GM12891 (cell line): ENCODE measurements around the gene TMEM231.
A peak's percentile ranks its signal among the peaks of the same experiment; 100 is the strongest.
"Not testable (repeated sequence)": the region's sequence is repeated elsewhere in the genome, so short reads cannot be mapped to it uniquely, and the experiment has no call there.

Experiments used
- DNase-seq: peaks from one replicate; pipeline ENCODE4 v3.0.0; 2011; ENCODE audit warnings: low spot score; ENCODE audit not compliant: insufficient read length
- FAIRE-seq: peaks from 2 replicates; lab custom pipeline; 2011; peaks lifted over from hg19 to GRCh38; lab: Jason Lieb, UNC
- PAX5 ChIP-seq: IDR thresholded peaks from 2 replicates; pipeline ENCODE4 v1.6.1; 2011; ENCODE audit warnings: low read length, moderate library complexity, mild to moderate bottlenecking; ENCODE audit not compliant: insufficient read depth, severe bottlenecking
- POLR2A ChIP-seq: IDR thresholded peaks from 2 replicates; pipeline ENCODE4 v1.6.1; 2011; ENCODE audit warnings: low read depth, low read length, control low read depth
- POLR2AphosphoS5 ChIP-seq: IDR thresholded peaks from 2 replicates; pipeline ENCODE4 v1.6.1; 2011; ENCODE audit warnings: low read depth, low read length, control low read depth
- POU2F2 ChIP-seq: IDR thresholded peaks from 2 replicates; pipeline ENCODE4 v1.6.1; 2011; ENCODE audit warnings: low read depth, mild to moderate bottlenecking, control low read depth, low read length, moderate library complexity
- SPI1 ChIP-seq: IDR thresholded peaks from 2 replicates; pipeline ENCODE4 v1.6.1; 2011; ENCODE audit warnings: low read depth, low read length, control low read depth
- TAF1 ChIP-seq: IDR thresholded peaks from 2 replicates; pipeline ENCODE4 v1.6.1; 2011; ENCODE audit warnings: low read depth, low read length, control low read depth

The TMEM231 gene

GRCh38 chr16:75506574-75506973 is 49.5 kb downstream of the TMEM231 start:
- DNase-seq (no peak), FAIRE-seq (no peak)
- TF ChIP-seq POU2F2: no peak
- no peak for TF ChIP-seq POLR2A
- no peak for TF ChIP-seq POLR2AphosphoS5
- TF ChIP-seq TAF1: no peak
- no peak for TF ChIP-seq SPI1
- TF ChIP-seq PAX5: no peak

DNA sequence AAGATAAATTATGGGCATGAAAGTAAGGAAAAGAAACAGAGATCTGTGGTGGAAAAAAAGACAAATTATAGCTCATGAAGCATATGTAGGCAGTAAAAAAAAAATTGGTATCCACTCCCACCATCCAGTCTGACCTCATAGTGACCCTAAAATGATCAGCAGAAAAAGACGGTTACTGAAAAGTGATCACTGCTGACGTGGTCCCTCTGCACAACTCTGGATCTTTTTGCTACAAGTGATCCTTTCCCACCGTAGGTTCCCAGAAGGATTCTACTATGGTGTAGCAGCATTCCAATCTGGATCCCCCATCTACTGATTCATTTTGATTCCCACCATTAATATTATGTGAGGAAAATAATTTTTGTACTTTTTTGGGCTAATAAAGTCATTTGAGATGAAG is 49.9 kb downstream of the TMEM231 start:
- no peak for TF ChIP-seq SPI1
- TF ChIP-seq POLR2A: no peak
- TF ChIP-seq PAX5: no peak
- no peak for TF ChIP-seq POU2F2
- no peak for TF ChIP-seq TAF1
- no peak for TF ChIP-seq POLR2AphosphoS5
- no peak for FAIRE-seq
- no peak for DNase-seq

- FAIRE-seq (no peak), DNase-seq (no peak)
- TF ChIP-seq PAX5: no peak
- no peak for TF ChIP-seq POLR2AphosphoS5
- no peak for TF ChIP-seq SPI1
- no peak for TF ChIP-seq TAF1
- no peak for TF ChIP-seq POLR2A
- no peak for TF ChIP-seq POU2F2
These were observed 52.3 kb downstream of the TMEM231 start for GRCh38 chr16:75503801-75504200.

- no peak for FAIRE-seq
- TF ChIP-seq PAX5 (no peak), TAF1 (no peak), POU2F2 (no peak), POLR2A (no peak), SPI1 (no peak), POLR2AphosphoS5 (no peak)
- DNase-seq: no peak
These were observed 53.0 kb downstream of the TMEM231 start for GRCh38 chr16:75502916-75503605.

- DNase-seq, FAIRE-seq: not testable (repeated sequence)
These were observed 54.2 kb downstream of the TMEM231 start for GRCh38 chr16:75501820-75502219.

DNA sequence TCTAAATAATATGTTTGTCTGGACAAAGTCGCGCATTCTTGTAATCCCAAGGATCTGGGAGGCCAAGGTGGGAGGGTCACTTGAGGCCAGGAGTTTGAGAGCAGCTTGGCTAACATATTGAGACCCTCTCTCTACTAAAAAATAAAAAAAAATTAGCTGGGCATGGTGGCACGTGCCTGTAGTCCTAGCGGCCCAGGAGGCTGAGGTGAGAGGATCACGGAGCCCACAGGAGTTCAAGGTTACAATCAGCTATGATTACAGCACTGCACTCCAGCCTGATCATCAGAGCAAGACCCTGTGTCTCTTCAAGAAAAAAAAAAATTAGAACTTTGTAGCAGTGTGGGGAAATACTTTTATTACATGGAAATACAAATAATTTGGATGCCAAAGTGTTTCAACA is 54.7 kb downstream of the TMEM231 start:
- DNase-seq (no peak), FAIRE-seq (no peak)
- TF ChIP-seq PAX5: no peak
- TF ChIP-seq TAF1: no peak
- TF ChIP-seq SPI1: no peak
- TF ChIP-seq POLR2A: no peak
- no peak for TF ChIP-seq POU2F2
- TF ChIP-seq POLR2AphosphoS5: no peak

DNA sequence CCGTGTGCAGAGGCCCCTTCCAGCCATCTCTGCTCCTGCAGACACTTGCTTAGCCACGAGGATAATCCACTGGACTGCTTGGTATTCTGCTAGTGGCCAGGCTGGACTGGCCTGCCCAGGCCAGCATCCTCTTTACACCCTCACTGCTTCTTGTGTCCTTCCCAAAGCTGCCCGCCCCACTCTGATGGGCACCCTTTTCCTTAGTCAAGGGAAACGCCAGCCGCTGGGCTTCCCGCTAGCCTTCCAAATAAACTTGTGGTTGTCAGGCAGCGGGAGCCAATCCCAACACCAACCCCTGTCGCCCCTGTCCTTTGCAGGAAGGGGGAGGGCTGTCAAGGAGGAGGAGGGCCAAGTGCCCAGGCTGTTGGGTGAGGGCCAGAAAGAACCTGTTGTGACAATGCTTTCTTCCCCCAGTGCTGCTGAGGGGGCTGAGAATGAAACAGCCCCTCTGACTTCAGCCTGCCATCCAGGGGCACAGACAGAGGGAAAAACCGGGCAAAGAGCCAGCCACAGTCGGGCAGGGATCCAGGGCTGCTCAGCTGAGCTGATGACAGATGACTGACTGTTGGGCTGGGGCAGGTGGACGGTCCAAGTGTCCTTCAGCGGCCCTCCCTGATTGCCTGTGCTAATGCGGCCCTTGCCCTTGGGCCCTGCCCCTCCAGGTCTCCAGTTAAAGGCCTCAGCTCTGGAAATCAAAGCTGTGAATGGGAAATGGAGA is 57.3 kb downstream of the TMEM231 start:
- not testable (repeated sequence) for DNase-seq, FAIRE-seq

DNA sequence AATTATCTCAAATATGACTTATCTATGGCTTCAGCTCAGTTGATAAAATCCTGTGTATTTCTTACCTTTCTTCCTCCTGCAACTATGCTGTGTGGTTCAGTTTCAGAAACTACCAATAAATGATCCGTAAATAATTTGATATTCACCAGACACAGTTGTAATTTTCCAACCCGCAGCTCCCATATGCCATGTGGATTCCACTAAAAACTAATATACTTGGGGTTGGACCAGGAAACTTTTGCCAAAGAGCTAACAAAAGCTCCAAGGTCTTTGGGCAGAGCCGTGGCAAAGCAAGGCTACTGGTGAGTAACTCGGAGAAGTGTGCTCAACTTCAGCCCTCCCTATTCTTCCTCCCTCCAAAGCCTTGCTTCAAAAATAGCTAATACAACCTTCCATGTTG is 58.5 kb downstream of the TMEM231 start:
- FAIRE-seq (no peak), DNase-seq (no peak)
- no peak for TF ChIP-seq POLR2A
- no peak for TF ChIP-seq POU2F2
- no peak for TF ChIP-seq SPI1
- no peak for TF ChIP-seq TAF1
- TF ChIP-seq POLR2AphosphoS5: no peak
- TF ChIP-seq PAX5: no peak

- no peak for FAIRE-seq
- TF ChIP-seq SPI1 (no peak), POLR2A (no peak), PAX5 (no peak), TAF1 (no peak), POLR2AphosphoS5 (no peak), POU2F2 (no peak)
- DNase-seq: peak; percentile 67
These were observed 60.9 kb downstream of the TMEM231 start, which contains the start of gene CHST6 for GRCh38 chr16:75495076-75495674. CHST6 (minus strand) TSS chr16:75495441; CDS start chr16:75479828, 15,613 bp downstream.

GRCh38 chr16:75494661-75495075 is 61.4 kb downstream of the TMEM231 start:
- TF ChIP-seq PAX5: no peak
- TF ChIP-seq TAF1: no peak
- TF ChIP-seq POLR2A: no peak
- no peak for TF ChIP-seq POLR2AphosphoS5
- TF ChIP-seq SPI1: no peak
- no peak for TF ChIP-seq POU2F2
- no peak for FAIRE-seq
- no peak for DNase-seq

DNA sequence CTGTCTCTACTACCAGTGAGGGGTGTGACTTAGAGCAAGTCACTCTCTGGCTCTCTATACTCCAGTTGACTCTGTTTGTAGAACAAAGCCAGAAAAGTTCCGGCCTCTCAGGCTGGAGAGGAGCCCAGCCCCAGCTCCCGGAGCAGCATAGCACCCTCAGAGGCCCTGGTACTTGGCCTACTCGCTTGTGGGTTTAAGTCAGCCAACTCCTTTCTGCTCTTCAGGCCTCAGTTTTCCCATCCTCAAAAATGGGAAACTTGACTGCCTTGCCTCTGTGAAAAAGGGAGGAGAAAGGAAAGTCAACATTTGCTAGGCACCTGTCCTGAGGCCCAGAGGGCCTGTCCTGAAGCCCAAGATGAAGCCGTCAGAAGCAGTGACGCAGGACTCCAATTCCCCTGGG is 61.9 kb downstream of the TMEM231 start:
- DNase-seq (no peak), FAIRE-seq (no peak)
- TF ChIP-seq POLR2A (no peak), POU2F2 (no peak), TAF1 (no peak)
